HG02938 (cell line): ENCODE data around the gene DNAJC5.

Experiments used
- ATAC-seq: cut with Tn5 transposase; IDR thresholded peaks from one replicate; pipeline ENCODE4 v1.9.1; 2021; ENCODE audit warnings: mild to moderate bottlenecking, moderate library complexity; ENCODE audit not compliant: unreplicated experiment

DNAJC5 gene

GRCh38 chr20:63978319-63979228 lies 83.6 kb downstream of the DNAJC5 start:
- ATAC-seq, result no peak

- no peak for ATAC-seq
These were observed 84.3 kb downstream of the DNAJC5 start for GRCh38 chr20:63979229-63979556.

- no peak for ATAC-seq
These were observed 84.8 kb downstream of the DNAJC5 start, which contains the start of gene SAMD10 for GRCh38 chr20:63979557-63980316. Gene SAMD10 (minus strand): TSS chr20:63979642. CDS start chr20:63979467, 175 bp downstream.

- no peak for ATAC-seq
These were observed 85.4 kb downstream of the DNAJC5 start for GRCh38 chr20:63980317-63980805.

GRCh38 chr20:63980806-63981728 lies 86.1 kb downstream of the DNAJC5 start, which contains the start of gene PRPF6:
Gene PRPF6 (plus strand): TSS chr20:63981132. CDS start chr20:63981246, 114 bp downstream.
- peak; percentile 48 for ATAC-seq

GRCh38 chr20:63982937-63983336 lies 88.0 kb downstream of the DNAJC5 start:
- ATAC-seq, result no peak
